Activated T-helper 1 cell treated with anti-CD3 and anti-CD28 coated beads, Interleukin-2, amount 50 U/mL, for 16 hours (primary cell): ENCODE data around the gene PREX1.
A peak's percentile ranks its signal among the peaks of the same experiment; 100 is the strongest.

Experiments used
- DNase-seq, 2 donors: peaks; one replicate each; pipeline ENCODE4 v3.0.0-alpha.2; 2020; ENCODE audit warnings: low read depth in 1 of 2, low spot score in 1 of 2

Gene PREX1

GRCh38 chr20:48826069-48826468 is 1.7 kb downstream of the PREX1 start:
- DNase-seq, result no peak

- DNase-seq, result no peak
Observed at GRCh38 chr20:48825566-48825920, 2.3 kb downstream of the PREX1 start.

DNA sequence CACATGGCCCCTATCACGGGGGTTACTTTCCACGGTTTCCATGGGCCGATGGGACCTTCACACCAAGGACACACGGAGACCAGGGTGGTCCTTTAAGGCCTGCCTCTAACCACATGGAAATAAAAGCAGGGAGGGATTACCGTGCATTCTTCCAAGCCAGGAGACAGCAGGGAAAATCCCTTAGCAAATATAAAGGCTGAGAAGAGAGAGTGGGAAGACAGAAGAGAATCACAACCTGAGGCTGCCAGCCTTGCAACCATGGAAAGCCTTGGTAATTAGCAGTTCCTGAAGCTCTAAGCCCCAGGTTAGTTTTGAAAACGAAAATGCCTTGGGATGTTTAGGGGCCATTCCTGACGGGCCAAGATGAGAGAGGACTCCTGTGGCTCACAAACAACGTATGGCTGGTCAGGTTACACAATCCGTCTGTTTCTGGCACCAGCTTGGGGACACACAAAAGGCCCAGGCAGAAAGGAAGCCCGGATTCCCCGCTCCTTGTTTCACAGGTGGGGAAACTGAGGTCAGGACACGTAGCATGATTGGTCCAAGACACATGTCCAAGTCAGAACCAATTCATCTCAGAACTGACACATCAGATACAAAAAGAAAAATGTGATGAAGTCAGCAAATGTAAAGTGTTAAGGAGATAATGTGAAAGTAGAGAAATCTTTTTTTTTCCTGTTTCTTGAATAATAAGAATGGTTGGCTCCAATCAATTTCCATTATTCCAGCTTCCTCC is 2.8 kb downstream of the PREX1 start:
- no peak for DNase-seq

DNA sequence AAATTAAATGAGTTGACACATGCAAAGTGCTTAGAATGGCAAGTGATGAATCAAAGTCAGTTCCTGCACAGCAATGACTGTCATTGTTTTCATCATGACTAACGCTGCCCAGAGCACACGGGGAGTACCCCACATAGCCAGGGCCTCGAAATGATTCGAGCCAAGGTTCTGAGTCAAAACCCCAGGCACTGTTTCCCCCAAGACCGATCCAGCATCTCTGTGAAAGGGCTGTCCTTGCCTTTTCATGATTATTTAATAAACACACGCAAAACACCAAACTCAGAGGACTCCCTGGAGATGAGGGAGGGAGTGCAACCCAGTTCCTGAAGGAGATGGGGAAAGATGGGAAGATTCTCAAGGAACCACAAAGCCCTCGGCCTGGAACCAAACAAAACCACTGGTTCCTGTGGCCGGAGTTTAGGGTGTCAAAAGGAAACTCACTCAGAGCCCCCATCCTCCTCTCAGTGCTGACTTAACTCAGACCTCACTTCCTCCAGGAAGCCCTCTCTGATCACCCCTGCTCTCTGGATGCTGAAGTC is 3.8 kb downstream of the PREX1 start:
- DNase-seq, result peak in 1 of 2 donors; percentile 56

GRCh38 chr20:48823476-48823875 is 4.3 kb downstream of the PREX1 start:
- no peak for DNase-seq

- no peak for DNase-seq
Observed at GRCh38 chr20:48822879-48823385, 4.9 kb downstream of the PREX1 start.

DNA sequence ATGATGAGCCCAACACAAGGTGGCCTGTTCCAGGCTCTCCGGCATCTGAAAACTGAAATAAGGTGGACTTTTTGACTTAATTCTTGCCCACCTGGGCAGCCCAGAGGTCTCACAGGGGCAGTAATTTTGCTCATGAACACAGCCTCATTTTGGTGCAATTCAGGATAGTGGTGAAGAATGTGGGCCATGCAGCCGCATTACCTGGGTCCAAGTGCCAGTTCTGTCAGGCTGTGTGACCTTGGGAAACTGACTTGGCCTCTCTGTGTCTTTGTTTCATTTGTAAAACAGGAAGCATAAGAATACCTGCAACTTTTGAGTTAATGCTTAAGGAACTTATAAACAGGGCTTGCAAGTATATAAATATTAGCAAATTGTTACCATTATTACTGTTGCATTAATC is 5.6 kb downstream of the PREX1 start:
- DNase-seq, result no peak

DNA sequence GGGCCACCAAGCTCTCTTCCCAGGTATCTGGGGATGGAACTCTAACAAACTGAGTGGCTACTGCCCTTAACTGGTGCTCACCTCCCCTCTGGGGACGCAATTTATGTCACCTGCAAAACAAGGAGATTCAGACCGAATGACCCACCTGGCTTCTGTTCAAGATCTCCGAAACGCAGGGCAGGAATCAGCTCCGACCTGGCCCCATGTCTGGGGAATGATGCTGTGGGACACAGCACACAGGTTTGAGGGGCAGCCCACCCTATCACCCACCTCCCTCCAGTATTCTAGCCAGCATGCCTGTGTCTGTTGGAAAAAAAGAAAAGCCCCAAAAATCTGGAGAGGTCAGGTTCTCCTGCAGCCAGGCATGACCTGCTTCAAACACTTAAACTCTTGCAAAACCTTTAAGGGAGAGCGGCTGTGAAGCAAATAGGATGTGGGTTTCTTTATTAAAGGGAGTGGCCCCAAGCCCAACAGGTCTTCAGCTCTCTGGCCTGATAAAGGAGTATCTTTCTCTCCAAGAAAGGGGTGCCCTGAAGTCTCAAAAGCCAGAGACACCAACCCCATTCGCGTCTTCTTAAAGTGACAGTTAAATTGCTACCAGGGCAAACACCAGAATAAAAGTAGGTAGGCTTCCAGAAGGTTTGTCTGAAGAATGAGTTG is 6.4 kb downstream of the PREX1 start:
- DNase-seq, result no peak

GRCh38 chr20:48820649-48820973 is 7.2 kb downstream of the PREX1 start:
- DNase-seq, result no peak

GRCh38 chr20:48819821-48820648 is 7.8 kb downstream of the PREX1 start:
- DNase-seq, result no peak

DNA sequence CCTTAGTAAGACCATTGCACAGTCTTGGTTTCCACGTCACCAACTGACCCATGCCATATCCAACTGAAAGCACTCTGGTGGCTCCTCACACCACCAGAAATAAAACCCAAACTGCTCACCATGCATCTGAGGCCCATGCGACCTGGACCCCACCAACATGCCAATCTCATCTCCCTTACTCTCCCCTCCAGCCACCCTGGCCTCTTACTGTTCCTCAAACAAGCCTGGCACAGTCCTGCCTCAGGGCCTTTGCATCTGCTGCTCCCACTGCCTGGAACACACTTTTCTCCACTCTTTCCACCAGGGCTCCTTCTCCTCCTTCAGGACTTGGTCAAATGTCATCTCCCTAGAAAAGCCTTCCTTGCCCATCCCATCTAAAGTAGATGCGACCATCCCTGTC is 8.7 kb downstream of the PREX1 start:
- no peak for DNase-seq

- DNase-seq, result peak in 1 of 2 donors; percentile 23
Observed at GRCh38 chr20:48818481-48818987, 9.3 kb downstream of the PREX1 start.

GRCh38 chr20:48818031-48818370 is 9.8 kb downstream of the PREX1 start:
- DNase-seq, result no peak

GRCh38 chr20:48817367-48818030 is 10.3 kb downstream of the PREX1 start:
- no peak for DNase-seq

DNA sequence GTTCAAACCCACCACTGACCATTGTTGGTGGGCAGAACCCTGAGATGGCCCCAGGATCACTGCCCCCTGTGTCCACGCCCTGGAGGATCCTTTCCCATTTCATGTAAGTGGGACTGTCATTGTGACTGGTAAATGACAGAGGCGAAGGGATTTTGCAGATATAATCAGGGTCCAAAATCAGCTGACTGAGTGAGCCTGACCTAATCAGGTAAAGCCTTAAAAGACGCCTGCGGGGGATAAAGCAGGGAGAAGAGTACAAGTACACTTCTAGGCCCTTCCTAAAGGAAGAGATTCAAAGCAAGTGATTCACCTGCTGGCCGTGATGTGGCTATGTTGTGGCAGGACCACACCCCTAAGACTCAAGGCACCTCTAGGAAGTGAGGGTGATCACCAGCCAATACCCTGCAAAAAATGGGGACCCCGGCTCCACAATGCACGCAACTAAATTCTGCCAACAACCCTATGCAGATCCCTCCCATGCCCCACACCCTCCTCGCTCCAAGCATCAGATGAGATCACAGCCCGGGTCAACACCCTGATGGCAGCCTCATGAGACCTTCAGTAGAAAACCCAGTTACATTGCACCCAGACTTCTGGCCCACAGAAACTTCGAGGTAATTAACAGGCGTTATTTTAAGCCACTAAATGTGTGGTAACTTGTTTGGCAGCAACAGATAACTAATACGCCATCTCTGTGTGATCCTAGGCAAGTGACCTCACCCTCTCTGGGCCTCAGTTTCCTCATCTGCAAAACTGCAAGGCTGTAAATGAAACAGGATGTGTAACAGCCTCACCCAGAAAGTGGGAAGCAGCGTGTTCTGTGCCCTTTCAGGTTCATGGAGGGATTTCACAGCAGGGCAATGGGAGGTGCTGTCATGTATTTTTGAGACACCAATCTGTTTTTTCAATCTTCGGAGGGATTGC is 11.3 kb downstream of the PREX1 start:
- DNase-seq, result no peak

DNA sequence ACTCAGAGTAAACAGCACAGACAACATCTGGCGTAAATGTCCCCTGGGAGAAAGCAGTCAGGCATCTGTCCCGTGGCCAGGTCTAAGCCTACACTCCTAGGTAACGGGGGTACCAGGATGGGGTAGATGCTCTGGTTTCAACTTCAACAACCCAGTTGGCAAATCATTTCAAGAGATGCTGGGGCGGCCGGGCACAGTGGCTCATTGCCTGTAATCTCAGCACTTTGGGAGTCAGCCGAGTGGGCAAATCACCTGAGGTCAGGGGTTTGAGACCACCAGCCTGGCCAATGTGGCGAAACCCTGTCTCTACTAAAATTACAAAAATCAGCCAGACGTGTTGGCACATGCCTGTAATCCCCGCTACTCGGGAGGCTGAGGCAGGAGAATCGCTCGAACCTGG is 12.3 kb downstream of the PREX1 start:
- DNase-seq, result no peak

GRCh38 chr20:48814633-48815032 is 13.2 kb downstream of the PREX1 start:
- no peak for DNase-seq

GRCh38 chr20:48813930-48814546 is 13.8 kb downstream of the PREX1 start:
- DNase-seq, result no peak

GRCh38 chr20:48813446-48813747 is 14.4 kb downstream of the PREX1 start:
- DNase-seq, result no peak
